ENCODE data around the gene COPE. TPM values are rescaled to one million over a fixed set of nuclear protein-coding genes. Genes with fewer than 3 reads are reported as not detected.

Gene COPE
- total RNA-seq, 4 donors from 2014 or later = 144 to 268 (median 179) TPM

DNA sequence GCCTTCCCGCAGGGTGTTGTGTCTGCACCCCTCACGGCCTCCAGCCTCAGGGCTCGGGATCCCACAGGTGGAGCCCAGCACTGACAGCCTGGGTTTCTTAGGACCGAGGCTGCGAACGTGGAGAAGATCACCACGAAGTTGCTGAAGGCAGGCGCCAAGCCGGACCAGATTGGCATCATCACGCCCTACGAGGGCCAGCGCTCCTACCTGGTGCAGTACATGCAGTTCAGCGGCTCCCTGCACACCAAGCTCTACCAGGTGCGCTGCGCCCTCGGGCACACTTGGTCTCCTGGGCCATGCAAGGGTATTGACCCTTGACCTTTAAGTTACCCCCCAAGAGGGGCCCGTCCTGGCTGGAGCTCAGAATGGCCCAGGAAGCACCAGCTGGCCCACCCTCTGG lies 58.5 kb downstream of the COPE start:
- TF ChIP-seq POLR2AphosphoS5 (IDR thresholded peaks at IDR 0.05) (no peak), EP300 (IDR thresholded peaks at IDR 0.05; ENCODE audit: low read depth) (no peak), POLR2A (IDR thresholded peaks at IDR 0.05) (no peak)
- TF ChIP-seq, protein P1, sequence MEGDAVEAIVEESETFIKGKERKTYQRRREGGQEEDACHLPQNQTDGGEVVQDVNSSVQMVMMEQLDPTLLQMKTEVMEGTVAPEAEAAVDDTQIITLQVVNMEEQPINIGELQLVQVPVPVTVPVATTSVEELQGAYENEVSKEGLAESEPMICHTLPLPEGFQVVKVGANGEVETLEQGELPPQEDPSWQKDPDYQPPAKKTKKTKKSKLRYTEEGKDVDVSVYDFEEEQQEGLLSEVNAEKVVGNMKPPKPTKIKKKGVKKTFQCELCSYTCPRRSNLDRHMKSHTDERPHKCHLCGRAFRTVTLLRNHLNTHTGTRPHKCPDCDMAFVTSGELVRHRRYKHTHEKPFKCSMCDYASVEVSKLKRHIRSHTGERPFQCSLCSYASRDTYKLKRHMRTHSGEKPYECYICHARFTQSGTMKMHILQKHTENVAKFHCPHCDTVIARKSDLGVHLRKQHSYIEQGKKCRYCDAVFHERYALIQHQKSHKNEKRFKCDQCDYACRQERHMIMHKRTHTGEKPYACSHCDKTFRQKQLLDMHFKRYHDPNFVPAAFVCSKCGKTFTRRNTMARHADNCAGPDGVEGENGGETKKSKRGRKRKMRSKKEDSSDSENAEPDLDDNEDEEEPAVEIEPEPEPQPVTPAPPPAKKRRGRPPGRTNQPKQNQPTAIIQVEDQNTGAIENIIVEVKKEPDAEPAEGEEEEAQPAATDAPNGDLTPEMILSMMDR (IDR thresholded peaks at IDR 0.05) = no peak
- no peaks in the 10 kb centered on the region for H3K27me3 ChIP-seq
- no peak for DNase-seq
- H3K4me1 ChIP-seq = no peaks in the 10 kb centered on the region
- peaks cover 0 to 82% (median 40%) of the 10 kb centered on the region in 4 donors for H3K36me3 ChIP-seq
- intact Hi-C loops (cut with DNase I; ENCODE audit: low total_unique reads) = no loop called here
- H3K9me3 ChIP-seq = no peaks in the 10 kb centered on the region
- in situ Hi-C loops (cut with MboI; ENCODE audit: low pct_ligation_motif_present in 1 of 4, low pct_unique_long_range_greater_than_20kb in 1 of 4, low sequenced_read_pairs in 3 of 4) = loop anchor here in 1 of 4 donors (25.0 kb wide), 1 partner anchor 398 kb away; no protein-coding TSS in a partner anchor
- H3K4me3 ChIP-seq = no peak overlapping the region
- 80 to 90% methylated on average over 2 to 17 of the region's 17 CpGs for WGBS, 2 donors (ENCODE audit: low coverage in 1 of 2)
- H3K27ac ChIP-seq = no peak overlapping the region

DNA sequence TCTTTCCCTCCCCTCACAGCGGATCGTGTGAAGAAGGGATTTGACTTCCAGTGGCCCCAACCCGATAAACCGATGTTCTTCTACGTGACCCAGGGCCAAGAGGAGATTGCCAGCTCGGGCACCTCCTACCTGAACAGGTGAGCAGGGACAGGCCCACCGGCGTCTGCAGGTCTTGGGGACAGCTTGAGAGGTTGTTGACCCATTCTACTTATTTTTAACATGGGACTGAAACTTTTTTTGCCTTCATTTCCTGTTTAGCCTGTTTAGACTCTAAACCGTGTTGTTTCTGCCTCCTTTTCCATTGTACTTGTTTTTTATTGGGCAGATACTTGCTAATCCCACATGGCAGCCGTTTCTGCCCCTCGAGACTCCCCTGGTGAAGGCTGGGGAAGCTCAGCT lies 58.9 kb downstream of the COPE start:
- in situ Hi-C loops (cut with MboI; ENCODE audit: low pct_ligation_motif_present in 1 of 4, low pct_unique_long_range_greater_than_20kb in 1 of 4, low sequenced_read_pairs in 3 of 4) = loop anchor here in 1 of 4 donors (25.0 kb wide), 1 partner anchor 398 kb away; no protein-coding TSS in a partner anchor

DNA sequence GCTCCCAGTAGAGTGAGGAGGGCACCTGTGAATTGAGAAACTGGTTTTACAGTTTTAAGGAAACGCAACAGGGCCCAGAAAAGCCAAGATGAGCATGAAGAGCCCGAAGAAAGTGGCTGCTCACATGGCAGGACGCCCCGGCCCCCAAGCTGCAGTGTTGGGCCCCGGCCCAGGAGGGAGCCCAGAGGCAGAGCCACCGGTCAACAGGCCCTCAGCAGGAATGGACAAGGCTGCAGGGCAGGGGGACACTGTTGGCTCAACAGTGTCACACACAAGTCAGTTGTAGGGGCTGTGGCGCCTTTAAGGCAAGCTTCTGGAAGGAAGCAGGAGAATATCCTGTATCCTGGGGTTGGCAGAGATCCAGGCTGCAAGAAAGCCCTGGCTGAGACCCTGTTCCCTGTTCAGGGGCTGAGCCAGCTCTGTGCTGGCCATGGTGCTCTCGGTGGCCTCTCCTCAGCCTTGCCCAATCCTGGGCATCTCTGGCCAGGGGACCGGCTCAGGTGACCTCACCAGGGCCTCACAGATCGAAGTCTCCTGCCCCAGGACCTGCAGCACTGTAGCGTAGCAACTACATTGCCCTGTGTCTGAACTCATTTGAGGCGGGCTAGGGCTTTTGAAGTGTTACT lies 59.4 kb downstream of the COPE start:
- intact Hi-C loops (cut with DNase I; ENCODE audit: low total_unique reads) = loop anchor here (10.0 kb wide), 1 partner anchor 415 kb away; no protein-coding TSS in a partner anchor
- no peaks in the 10 kb centered on the region for H3K27me3 ChIP-seq
- DNase-seq = no peak
- WGBS, 2 donors (ENCODE audit: low coverage in 1 of 2) = 86% methylated on average over 8 of the region's 12 CpGs; no CpG with 5 or more reads in 1 of the 2 donors
- TF ChIP-seq POLR2AphosphoS5 (IDR thresholded peaks at IDR 0.05) (no peak), EP300 (IDR thresholded peaks at IDR 0.05; ENCODE audit: low read depth) (no peak), POLR2A (IDR thresholded peaks at IDR 0.05) (no peak)
- TF ChIP-seq, protein P1 (IDR thresholded peaks at IDR 0.05) = no peak
- peaks cover 0 to 81% (median 40%) of the 10 kb centered on the region in 4 donors for H3K36me3 ChIP-seq
- in situ Hi-C loops (cut with MboI; ENCODE audit: low pct_ligation_motif_present in 1 of 4, low pct_unique_long_range_greater_than_20kb in 1 of 4, low sequenced_read_pairs in 3 of 4) = loop anchor here in 2 of 4 donors (10.0 to 25.0 kb wide), 2 partner anchors 397 to 415 kb away; no protein-coding TSS in a partner anchor
- no peak overlapping the region for H3K4me3 ChIP-seq
- H3K27ac ChIP-seq = no peak overlapping the region
- no peaks in the 10 kb centered on the region for H3K4me1 ChIP-seq
- H3K9me3 ChIP-seq = no peaks in the 10 kb centered on the region

More for the DNA sequence above, 58.9 kb downstream of the COPE start:
- no peaks in the 10 kb centered on the region for H3K27me3 ChIP-seq
- intact Hi-C loops (cut with DNase I; ENCODE audit: low total_unique reads) = no loop called here
- peaks cover 0 to 80% (median 40%) of the 10 kb centered on the region in 4 donors for H3K36me3 ChIP-seq
- H3K9me3 ChIP-seq = no peaks in the 10 kb centered on the region
- H3K4me3 ChIP-seq = no peak overlapping the region
- H3K27ac ChIP-seq = no peak overlapping the region
- 89% methylated on average over 7 to 11 of the region's 11 CpGs for WGBS, 2 donors (ENCODE audit: low coverage in 1 of 2)
- DNase-seq = no peak
- H3K4me1 ChIP-seq = no peaks in the 10 kb centered on the region
- TF ChIP-seq EP300 (IDR thresholded peaks at IDR 0.05; ENCODE audit: low read depth) = no peak

DNA sequence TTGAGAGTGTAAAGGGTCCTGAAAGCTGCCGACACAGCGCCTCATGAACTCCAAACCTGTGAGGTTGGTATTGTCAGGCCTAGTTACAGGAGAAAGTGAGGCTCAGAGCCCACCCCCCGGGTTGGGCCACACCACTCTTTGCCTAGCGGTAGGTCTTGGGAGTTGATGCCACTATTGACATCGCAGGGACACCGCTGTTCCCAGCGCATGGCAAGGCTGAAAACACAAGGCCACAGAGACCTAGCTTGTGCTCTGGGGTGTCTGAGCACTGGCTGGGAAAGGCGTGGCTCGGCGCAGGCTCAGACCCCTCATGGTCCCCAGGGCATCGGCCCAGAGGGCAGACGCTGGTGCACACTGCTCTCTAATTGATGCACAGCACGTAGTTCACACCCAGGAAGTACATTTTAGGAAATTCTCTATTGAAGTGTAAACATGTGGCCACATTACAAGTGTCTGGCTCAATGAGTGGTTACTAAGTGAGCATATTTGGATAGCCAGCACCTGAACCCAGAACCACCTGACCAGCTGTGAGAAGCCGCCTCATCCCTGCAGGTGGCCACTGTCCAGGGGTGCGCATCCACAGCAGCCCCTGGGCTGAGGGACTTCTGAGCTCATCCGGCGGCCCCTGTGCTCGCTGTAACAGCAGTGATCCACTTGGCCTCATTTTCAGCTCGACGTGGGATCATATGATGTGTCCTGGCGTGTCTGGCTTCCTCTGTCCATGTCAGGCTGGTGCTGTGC lies 60.1 kb downstream of the COPE start:
- 90 to 91% methylated on average over 10 to 21 of the region's 21 CpGs for WGBS, 2 donors (ENCODE audit: low coverage in 1 of 2)
- TF ChIP-seq POLR2A (IDR thresholded peaks at IDR 0.05) (no peak), EP300 (IDR thresholded peaks at IDR 0.05; ENCODE audit: low read depth) (no peak), POLR2AphosphoS5 (IDR thresholded peaks at IDR 0.05) (no peak)
- TF ChIP-seq, protein P1 (IDR thresholded peaks at IDR 0.05) = no peak
- intact Hi-C loops (cut with DNase I; ENCODE audit: low total_unique reads) = loop anchor here (10.0 kb wide), 1 partner anchor 414 kb away; no protein-coding TSS in a partner anchor
- in situ Hi-C loops (cut with MboI; ENCODE audit: low pct_ligation_motif_present in 1 of 4, low pct_unique_long_range_greater_than_20kb in 1 of 4, low sequenced_read_pairs in 3 of 4) = loop anchor here in 2 of 4 donors (10.0 to 25.0 kb wide), 2 partner anchors 397 to 414 kb away; no protein-coding TSS in a partner anchor
- Histone ChIP-seq H3K4me1 (no peaks in the 10 kb centered on the region), H3K9me3 (no peaks in the 10 kb centered on the region), H3K27me3 (no peaks in the 10 kb centered on the region), H3K4me3 (no peak overlapping the region), H3K27ac (no peak overlapping the region), H3K36me3 (peaks cover 0 to 84% (median 39%) of the 10 kb centered on the region in 4 donors)
- no peak for DNase-seq

All from transverse colon (tissue), 4 donors.